Ectodermal cell (in vitro differentiated cells): ENCODE data around the gene IL15RA.

ENCODE experiments used
- H3K27ac ChIP-seq: 2 replicates; pipeline ENCODE4 v1.7.0; 2013; ENCODE audit warnings: mild to moderate bottlenecking, low read depth, low read length; ENCODE audit not compliant: insufficient read depth, poor library complexity, severe bottlenecking
- H3K27me3 ChIP-seq: 2 replicates; pipeline ENCODE4 v1.7.0; 2013; ENCODE audit warnings: mild to moderate bottlenecking, low read length; ENCODE audit not compliant: insufficient read depth, control insufficient read depth, poor library complexity, severe bottlenecking
- H3K36me3 ChIP-seq: one replicate; pipeline ENCODE4 v1.7.0; 2013; ENCODE audit warnings: low read length; ENCODE audit not compliant: control insufficient read depth, insufficient read depth
- H3K4me1 ChIP-seq: one replicate; pipeline ENCODE4 v1.7.0; 2013; ENCODE audit warnings: low read length; ENCODE audit not compliant: control insufficient read depth, insufficient read depth
- H3K4me3 ChIP-seq: 2 replicates; pipeline ENCODE4 v1.7.0; 2013; ENCODE audit warnings: low read depth, low read length, control low read depth; ENCODE audit not compliant: insufficient read depth
- H3K9me3 ChIP-seq: 2 replicates; pipeline ENCODE4 v1.7.0; 2013; ENCODE audit warnings: mild to moderate bottlenecking, low read length, moderate library complexity; ENCODE audit not compliant: control insufficient read depth
- WGBS, 2 experiments: methylation state at CpG; one replicate each; pipeline ENCODE4 v1.1.7; 2013; ENCODE audit warnings: missing lambda C conversion rate in 2 of 2; 5-methylcytosine and 5-hydroxymethylcytosine counted together

Gene IL15RA

DNA sequence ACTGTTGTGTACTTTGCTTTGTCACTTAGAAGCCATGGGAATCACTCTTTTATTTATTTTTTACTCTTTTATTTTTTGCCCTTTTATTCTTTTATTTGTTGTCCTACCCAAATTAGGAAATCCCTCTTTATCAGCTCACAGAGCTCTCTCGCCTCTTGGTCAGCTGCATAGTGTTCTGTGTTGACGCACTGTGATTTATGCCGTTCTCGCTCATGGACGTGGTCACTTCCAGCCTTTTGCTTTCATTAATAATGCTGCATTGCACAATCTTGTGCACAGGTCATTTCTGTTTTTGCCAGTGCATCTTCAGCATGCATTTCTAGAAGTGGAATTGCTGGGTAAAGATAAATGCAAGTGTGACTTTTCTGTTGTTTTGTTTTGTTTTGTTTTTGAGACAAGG lies 45.0 kb downstream of the IL15RA start:
- Histone ChIP-seq H3K36me3 (peaks cover 15% of the 10 kb centered on the region), H3K27me3 (no peaks in the 10 kb centered on the region)
- 95 to 98% methylated on average over 5 of the region's 5 CpGs for WGBS, 2 experiments

DNA sequence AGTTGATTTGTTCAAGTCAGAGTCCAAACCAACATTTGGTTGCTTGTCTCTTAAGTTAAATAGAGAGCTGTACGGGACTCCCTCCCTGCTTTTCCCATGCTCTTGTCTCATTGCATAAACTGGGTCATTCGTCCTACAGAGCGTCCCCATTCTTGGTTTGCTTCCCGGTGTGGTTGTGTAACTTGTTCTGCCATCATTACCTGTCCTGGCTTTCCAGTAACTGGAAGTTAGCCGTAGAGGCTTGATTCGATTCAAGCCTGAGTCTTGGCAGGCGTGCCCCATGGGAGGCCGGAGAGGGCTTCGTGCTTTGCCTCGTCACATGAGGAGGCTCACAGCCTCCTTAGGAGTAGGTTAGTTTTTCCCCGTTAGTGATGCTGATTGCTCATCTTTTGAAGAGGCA lies 47.1 kb downstream of the IL15RA start:
- H3K9me3 ChIP-seq = no peaks in the 10 kb centered on the region
- no peaks in the 10 kb centered on the region for H3K4me1 ChIP-seq
- no peak overlapping the region for H3K4me3 ChIP-seq
- 91 to 93% methylated on average over 11 of the region's 11 CpGs for WGBS, 2 experiments
- peaks cover 27% of the 10 kb centered on the region for H3K36me3 ChIP-seq
- H3K27me3 ChIP-seq = no peaks in the 10 kb centered on the region
- no peak overlapping the region for H3K27ac ChIP-seq

More for the DNA sequence above, 45.0 kb downstream of the IL15RA start:
- Histone ChIP-seq H3K27ac (no peak overlapping the region), H3K4me3 (no peak overlapping the region), H3K9me3 (no peaks in the 10 kb centered on the region), H3K4me1 (no peaks in the 10 kb centered on the region)

DNA sequence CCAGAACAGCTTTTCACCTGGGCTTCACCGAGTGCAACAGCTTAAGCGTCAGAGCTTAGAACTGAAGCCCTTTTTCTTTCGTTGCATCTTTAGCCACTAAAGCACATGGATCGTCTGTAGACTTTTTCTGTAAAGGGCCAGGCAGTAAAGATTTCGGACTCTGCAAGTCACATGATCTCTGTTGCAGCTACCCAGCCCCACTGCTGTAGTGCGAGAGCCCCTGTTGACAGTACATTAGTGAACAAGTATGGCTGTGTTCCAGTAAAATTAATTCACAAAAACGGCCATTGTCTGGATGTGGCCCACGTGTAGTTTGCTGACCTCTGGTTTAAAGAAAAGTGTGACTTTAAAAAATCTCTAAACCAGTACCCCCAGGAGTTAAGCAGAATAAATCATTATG lies 47.9 kb downstream of the IL15RA start:
- H3K9me3 ChIP-seq = no peaks in the 10 kb centered on the region
- no peaks in the 10 kb centered on the region for H3K4me1 ChIP-seq
- H3K4me3 ChIP-seq = no peak overlapping the region
- WGBS, 2 experiments = 86 to 90% methylated on average over 8 of the region's 8 CpGs
- H3K27ac ChIP-seq = no peak overlapping the region
- H3K27me3 ChIP-seq = no peaks in the 10 kb centered on the region
- peaks cover 32% of the 10 kb centered on the region for H3K36me3 ChIP-seq

DNA sequence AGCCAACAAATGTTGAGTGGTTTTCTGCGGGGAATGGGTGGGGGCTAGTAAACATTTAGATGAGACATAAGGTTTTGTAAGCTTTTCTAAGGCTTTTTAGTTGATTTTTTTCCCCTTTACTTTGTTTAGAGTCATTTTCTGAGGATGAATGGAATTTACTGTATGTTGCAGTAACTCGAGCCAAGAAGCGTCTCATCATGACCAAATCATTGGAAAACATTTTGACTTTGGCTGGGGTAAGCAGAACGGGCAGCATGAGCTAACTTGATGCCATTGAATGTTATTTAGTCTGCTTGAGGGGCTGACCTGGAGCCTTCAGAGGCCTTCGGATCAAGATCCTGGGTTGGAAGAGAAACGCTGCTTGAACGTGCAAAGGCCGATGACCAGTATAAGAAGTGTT lies 50.0 kb downstream of the IL15RA start:
- H3K9me3 ChIP-seq = no peaks in the 10 kb centered on the region
- 97 to 99% methylated on average over 8 of the region's 8 CpGs for WGBS, 2 experiments
- no peak overlapping the region for H3K4me3 ChIP-seq
- H3K27ac ChIP-seq = no peak overlapping the region
- H3K27me3 ChIP-seq = no peaks in the 10 kb centered on the region
- no peaks in the 10 kb centered on the region for H3K4me1 ChIP-seq
- H3K36me3 ChIP-seq = peaks cover 47% of the 10 kb centered on the region

DNA sequence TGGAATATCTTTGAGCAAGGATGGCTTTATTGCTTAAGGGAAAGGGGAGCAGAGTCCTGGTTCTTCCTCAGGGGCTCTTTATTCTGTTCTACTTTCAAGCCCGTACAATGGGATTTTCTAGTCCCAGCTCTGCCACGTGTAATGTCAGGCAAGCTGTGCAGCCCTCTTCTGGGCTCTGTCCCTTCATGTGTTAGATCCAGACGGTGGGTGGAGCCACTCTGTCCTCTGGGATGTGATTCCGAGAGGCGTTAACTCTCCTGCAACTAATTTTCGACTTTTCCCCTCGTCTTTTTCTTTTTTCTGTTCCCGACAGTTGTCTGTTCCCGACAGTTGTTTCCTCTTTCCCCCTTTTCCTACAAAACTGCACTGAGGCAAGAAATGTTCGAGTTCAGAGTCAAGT lies 52.5 kb downstream of the IL15RA start:
- H3K36me3 ChIP-seq = peaks cover 45% of the 10 kb centered on the region
- H3K9me3 ChIP-seq = no peaks in the 10 kb centered on the region
- H3K4me3 ChIP-seq = no peak overlapping the region
- H3K4me1 ChIP-seq = no peaks in the 10 kb centered on the region
- H3K27me3 ChIP-seq = no peaks in the 10 kb centered on the region
- no peak overlapping the region for H3K27ac ChIP-seq
- whole genome bisulfite sequencing, 2 experiments = 88 to 92% methylated on average over 10 of the region's 10 CpGs

DNA sequence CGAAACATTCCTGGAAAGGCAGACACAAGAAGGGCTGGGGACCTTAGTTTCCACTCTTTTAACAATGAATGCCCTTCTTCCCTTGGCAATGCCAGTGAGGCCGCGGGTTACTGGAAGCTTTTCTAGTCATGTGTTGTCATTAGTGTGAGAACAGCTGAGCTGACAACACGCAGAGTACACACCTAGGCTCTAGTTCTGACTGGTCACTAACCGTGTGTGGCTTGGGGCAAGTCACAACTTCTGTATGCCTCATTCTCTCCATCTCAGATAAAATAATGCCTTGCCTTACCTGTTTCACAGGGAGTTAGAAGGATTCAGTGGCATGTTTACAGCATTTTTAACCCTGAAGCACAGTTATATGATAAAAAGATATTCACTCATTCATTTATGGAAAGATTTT lies 55.6 kb downstream of the IL15RA start:
- no peak overlapping the region for H3K27ac ChIP-seq
- no peaks in the 10 kb centered on the region for H3K9me3 ChIP-seq
- H3K36me3 ChIP-seq = peaks cover 58% of the 10 kb centered on the region
- WGBS, 2 experiments = 93 to 98% methylated on average over 4 to 5 of the region's 5 CpGs
- H3K4me1 ChIP-seq = no peaks in the 10 kb centered on the region
- H3K27me3 ChIP-seq = no peaks in the 10 kb centered on the region
- no peak overlapping the region for H3K4me3 ChIP-seq

DNA sequence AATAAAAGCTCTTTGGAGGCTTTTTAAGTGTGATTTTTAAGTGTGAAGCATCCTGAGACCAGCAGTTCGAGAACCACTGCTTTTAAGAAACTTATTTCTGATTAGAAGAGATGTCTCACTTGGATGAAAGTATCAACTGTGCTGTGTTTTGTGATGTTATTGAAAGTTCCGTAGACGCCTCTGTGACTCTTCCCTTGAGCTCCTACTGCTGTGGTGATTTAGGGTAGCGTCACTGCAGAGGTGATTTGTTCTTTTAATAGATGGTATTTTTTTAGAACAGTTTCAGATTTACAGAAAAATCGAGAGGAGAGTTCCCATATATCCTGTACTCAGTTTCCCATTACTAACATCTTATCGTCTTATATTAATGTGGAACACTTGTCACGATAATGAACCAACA lies 57.8 kb downstream of the IL15RA start:
- Histone ChIP-seq H3K27ac (no peak overlapping the region), H3K9me3 (no peaks in the 10 kb centered on the region), H3K4me3 (no peak overlapping the region), H3K36me3 (peaks cover 65% of the 10 kb centered on the region), H3K27me3 (no peaks in the 10 kb centered on the region), H3K4me1 (no peaks in the 10 kb centered on the region)
- 96% methylated on average over 7 of the region's 7 CpGs for WGBS, 2 experiments

DNA sequence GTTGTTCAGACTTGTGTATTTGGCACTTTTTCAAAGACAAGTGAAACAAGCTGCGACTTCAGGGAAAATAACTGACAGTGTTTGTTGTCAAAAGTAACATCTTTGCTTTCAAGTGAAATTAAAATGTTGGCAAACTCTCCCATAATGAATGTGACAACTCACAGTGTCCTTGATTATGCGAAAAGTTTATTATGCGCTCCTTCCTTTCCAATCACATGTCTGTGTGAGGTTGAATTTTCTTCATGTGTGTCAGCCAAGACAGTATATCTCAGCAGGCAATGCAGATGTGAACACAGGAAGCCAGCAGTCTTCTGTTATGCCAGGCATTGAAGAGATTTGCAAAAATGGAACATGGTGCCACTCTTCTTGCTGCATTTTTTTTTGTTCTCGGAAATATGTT lies 58.6 kb downstream of the IL15RA start:
- Histone ChIP-seq H3K4me3 (no peak overlapping the region), H3K36me3 (peaks cover 64% of the 10 kb centered on the region), H3K4me1 (no peaks in the 10 kb centered on the region), H3K27ac (no peak overlapping the region), H3K9me3 (no peaks in the 10 kb centered on the region), H3K27me3 (no peaks in the 10 kb centered on the region)
- 93 to 95% methylated on average over 4 of the region's 4 CpGs for WGBS, 2 experiments

DNA sequence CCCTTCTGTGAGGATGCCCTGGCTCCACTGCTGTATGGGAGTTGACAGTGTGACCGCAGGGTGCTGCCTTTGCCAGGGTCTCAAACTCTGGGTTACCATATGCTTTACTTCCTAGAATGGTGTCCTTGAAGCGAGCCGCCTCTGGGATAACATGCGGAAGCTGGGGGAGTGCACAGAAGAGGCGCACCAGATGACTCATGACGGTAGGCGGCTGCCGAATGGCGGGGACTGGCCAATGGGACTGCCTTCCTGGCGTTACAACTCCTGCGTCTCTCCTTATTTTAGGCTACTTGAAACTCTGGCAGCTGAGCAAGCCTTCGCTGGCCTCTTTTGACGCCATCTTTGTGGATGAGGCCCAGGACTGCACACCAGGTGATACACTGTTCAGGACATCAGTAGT lies 60.0 kb downstream of the IL15RA start:
- Histone ChIP-seq H3K36me3 (peaks cover 58% of the 10 kb centered on the region), H3K27me3 (no peaks in the 10 kb centered on the region), H3K4me1 (no peaks in the 10 kb centered on the region), H3K27ac (no peak overlapping the region), H3K4me3 (no peak overlapping the region), H3K9me3 (no peaks in the 10 kb centered on the region)
- 96 to 97% methylated on average over 13 of the region's 13 CpGs for WGBS, 2 experiments

DNA sequence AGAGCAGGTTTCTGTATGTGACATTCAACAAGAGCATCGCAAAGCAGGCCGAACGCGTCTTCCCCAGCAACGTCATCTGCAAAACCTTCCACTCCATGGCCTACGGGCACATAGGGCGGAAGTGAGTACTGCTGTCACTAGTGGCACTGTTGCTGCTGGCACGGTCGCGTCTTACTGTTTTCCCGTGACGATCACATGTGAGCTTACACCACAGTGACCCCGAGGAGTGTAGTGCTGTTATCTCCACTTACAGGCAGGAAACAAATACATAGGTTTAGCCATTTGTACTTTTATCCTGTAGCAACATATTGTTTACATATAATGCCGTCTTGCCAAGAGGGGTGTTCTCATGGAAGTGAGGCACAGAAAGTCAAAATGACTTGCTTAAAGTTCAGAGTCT lies 61.9 kb downstream of the IL15RA start:
- Histone ChIP-seq H3K27ac (no peak overlapping the region), H3K4me1 (no peaks in the 10 kb centered on the region), H3K27me3 (no peaks in the 10 kb centered on the region), H3K4me3 (no peak overlapping the region), H3K9me3 (no peaks in the 10 kb centered on the region), H3K36me3 (peaks cover 66% of the 10 kb centered on the region)
- 95 to 98% methylated on average over 14 of the region's 14 CpGs for WGBS, 2 experiments

DNA sequence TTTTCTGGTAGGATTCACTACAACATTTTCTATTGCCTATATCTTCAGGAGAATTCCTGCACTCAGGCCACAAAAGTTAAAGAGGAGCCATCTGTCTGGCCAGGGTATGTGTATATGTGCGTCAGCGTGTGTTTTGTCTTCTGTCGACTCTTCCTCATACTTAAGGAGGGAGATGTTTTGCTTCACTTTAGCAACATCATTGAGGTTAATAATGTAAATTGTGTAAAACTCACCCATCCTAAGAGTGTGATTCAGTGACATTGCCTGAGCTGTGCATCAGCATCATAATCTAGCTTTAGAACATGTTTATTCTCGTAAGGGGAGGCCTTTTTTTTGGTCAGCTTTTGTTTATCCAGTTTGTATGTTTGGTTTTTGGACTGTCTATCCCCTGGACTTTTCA lies 63.6 kb downstream of the IL15RA start:
- Histone ChIP-seq H3K36me3 (peaks cover 73% of the 10 kb centered on the region), H3K9me3 (no peaks in the 10 kb centered on the region), H3K4me1 (no peaks in the 10 kb centered on the region), H3K27ac (no peak overlapping the region), H3K27me3 (no peaks in the 10 kb centered on the region), H3K4me3 (no peak overlapping the region)
- WGBS, 2 experiments = 95 to 100% methylated on average over 4 of the region's 4 CpGs
